A549 (cell line): ENCODE data around the gene ZC3H14.

Source experiments
- BHLHE40 ChIP-seq: IDR thresholded peaks from 2 replicates; pipeline ENCODE4 v1.6.1; 2012; ENCODE audit warnings: low read depth, low read length, inconsistent platforms
- CTCF ChIP-seq: fragments of >200 bp; sonication (Bioruptor Twin); formaldehyde crosslinking; IDR thresholded peaks from 3 replicates; pipeline ENCODE4 v1.5.1; 2016
- MAX ChIP-seq: IDR thresholded peaks from 2 replicates; pipeline ENCODE4 v1.6.1; 2012
- MYC ChIP-seq: IDR thresholded peaks from 2 replicates; pipeline ENCODE4 v1.6.1; 2012; ENCODE audit warnings: mild to moderate bottlenecking, inconsistent platforms, low read length, improper control_type of control experiment, borderline replicate concordance
- RAD21 ChIP-seq, 2 experiments: fragments of >200 bp in 1 of 2; sonication (Bioruptor Twin) in 1 of 2; formaldehyde crosslinking in 1 of 2; IDR thresholded peaks in 1 of 2; conservative IDR thresholded peaks in 1 of 2; 2 replicates in 1 of 2; 3 replicates in 1 of 2; pipeline ENCODE4 v1.6.1; 2012 to 2018; ENCODE audit warnings: inconsistent platforms in 1 of 2

GRCh38 chr14:88639221-88639620 lies 76.4 kb downstream of the ZC3H14 start:
- TF ChIP-seq MAX (no peak), RAD21 (conservative IDR thresholded peaks at IDR 0.05 in 1 of 2, IDR thresholded peaks at IDR 0.05 in 1 of 2) (no peak), BHLHE40 (no peak), CTCF (no peak), MYC (no peak)
